OCI-LY3 (cell line): Measurements from ENCODE around the gene PAM16.

Experiments used
- H2AFZ ChIP-seq: fragments of 200-600, 300-600 bp; shearing (Covaris generic); 2 replicates; pipeline ENCODE4 v1.6.0; 2014; ENCODE audit warnings: antibody characterized with exemption, low read depth, low read length
- H3K27ac ChIP-seq: fragments of 200-600, 300-600 bp; sonication (generic); 2 replicates; pipeline ENCODE4 v1.5.1; 2014; ENCODE audit warnings: mild to moderate bottlenecking, low read length, moderate library complexity, mixed read lengths
- H3K27me3 ChIP-seq: fragments of 200-600, 300-600 bp; sonication (generic); 2 replicates; pipeline ENCODE4 v1.6.1; 2014; ENCODE audit warnings: low read depth, low read length, mixed read lengths
- H3K36me3 ChIP-seq: fragments of 200-600, 300-600 bp; sonication (generic); replicated peaks from 2 replicates; pipeline ENCODE3; 2014; ENCODE audit warnings: low read depth, low read length, mixed read lengths
- H3K4me1 ChIP-seq: fragments of 300-600, 200-600 bp; sonication (generic); 2 replicates; pipeline ENCODE4 v1.6.1; 2014; ENCODE audit warnings: low read length, mixed read lengths
- H3K4me2 ChIP-seq: fragments of 200-600, 300-600 bp; sonication (generic); 2 replicates; pipeline ENCODE4 v1.6.1; 2014; ENCODE audit warnings: low read length, mixed read lengths
- H3K4me3 ChIP-seq: fragments of 300-600, 200-600 bp; sonication (generic); 2 replicates; pipeline ENCODE4 v1.5.1; 2014; ENCODE audit warnings: antibody characterized with exemption, mild to moderate bottlenecking, low read length, moderate library complexity
- H3K79me2 ChIP-seq: fragments of 300-600, 200-600 bp; shearing (Covaris generic); 2 replicates; pipeline ENCODE4 v1.6.1; 2014; ENCODE audit warnings: mild to moderate bottlenecking, low read length, mixed read lengths
- H3K9ac ChIP-seq: fragments of 300-600, 200-600 bp; shearing (Covaris generic); 2 replicates; pipeline ENCODE4 v1.6.0; 2014; ENCODE audit warnings: mild to moderate bottlenecking, low read length, moderate library complexity
- H3K9me3 ChIP-seq: fragments of 200-600, 300-600 bp; shearing (Covaris generic); 2 replicates; pipeline ENCODE4 v1.6.1; 2014; ENCODE audit warnings: low read length, mixed read lengths; ENCODE audit not compliant: insufficient read depth
- H4K20me1 ChIP-seq: fragments of 200-600, 300-600 bp; sonication (generic); 2 replicates; pipeline ENCODE4 v1.6.1; 2016; ENCODE audit warnings: low read length, mixed read lengths; ENCODE audit not compliant: insufficient read depth
- EZH2phosphoT487 ChIP-seq: fragments of 200-600 bp; shearing (Covaris generic); IDR thresholded peaks from 2 replicates; pipeline ENCODE4 v1.6.1; 2018; ENCODE audit warnings: antibody characterized with exemption, mixed run types, low read depth
- TF ChIP-seq, protein P1 (sequence below): fragments of 200-600, 300-600 bp; sonication (generic); IDR thresholded peaks from 2 replicates; pipeline ENCODE4 v1.5.1; 2014; ENCODE audit warnings: antibody characterized with exemption, low read length, low read depth

Gene PAM16

DNA sequence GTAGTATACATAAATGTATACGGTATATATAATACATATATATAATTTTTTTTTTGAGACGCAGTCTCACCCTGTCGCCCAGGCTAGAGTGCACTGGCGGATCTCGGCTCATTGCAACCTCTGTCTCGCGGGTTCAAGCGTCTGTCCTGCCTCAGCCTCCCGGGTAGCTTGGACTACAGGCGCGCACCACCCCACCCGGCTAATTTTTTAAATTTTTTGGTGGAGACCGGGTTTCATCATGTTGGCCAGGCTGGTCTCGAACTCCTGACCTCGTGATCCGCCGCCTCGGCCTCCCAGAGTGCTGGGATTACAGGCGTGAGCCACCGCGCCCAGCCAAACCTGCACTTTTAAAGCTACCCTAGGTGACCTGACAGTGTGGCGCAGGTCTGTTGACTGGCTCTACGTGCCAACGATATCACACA, 745 bp downstream of the PAM16 start:
- Histone ChIP-seq H3K27ac (peak overlapping the region; percentile 11), H2AFZ (no peak overlapping the region), H3K4me1 (peaks cover 9% of the 10 kb centered on the region), H3K27me3 (no peaks in the 10 kb centered on the region), H3K79me2 (peaks cover 58% of the 10 kb centered on the region), H4K20me1 (peaks cover 23% of the 10 kb centered on the region), H3K9me3 (no peaks in the 10 kb centered on the region), H3K9ac (peak overlapping the region; percentile 89), H3K4me3 (peak overlapping the region; percentile 97), H3K36me3 (no peaks in the 10 kb centered on the region), H3K4me2 (peak overlapping the region; percentile 70)
- TF ChIP-seq, protein P1, sequence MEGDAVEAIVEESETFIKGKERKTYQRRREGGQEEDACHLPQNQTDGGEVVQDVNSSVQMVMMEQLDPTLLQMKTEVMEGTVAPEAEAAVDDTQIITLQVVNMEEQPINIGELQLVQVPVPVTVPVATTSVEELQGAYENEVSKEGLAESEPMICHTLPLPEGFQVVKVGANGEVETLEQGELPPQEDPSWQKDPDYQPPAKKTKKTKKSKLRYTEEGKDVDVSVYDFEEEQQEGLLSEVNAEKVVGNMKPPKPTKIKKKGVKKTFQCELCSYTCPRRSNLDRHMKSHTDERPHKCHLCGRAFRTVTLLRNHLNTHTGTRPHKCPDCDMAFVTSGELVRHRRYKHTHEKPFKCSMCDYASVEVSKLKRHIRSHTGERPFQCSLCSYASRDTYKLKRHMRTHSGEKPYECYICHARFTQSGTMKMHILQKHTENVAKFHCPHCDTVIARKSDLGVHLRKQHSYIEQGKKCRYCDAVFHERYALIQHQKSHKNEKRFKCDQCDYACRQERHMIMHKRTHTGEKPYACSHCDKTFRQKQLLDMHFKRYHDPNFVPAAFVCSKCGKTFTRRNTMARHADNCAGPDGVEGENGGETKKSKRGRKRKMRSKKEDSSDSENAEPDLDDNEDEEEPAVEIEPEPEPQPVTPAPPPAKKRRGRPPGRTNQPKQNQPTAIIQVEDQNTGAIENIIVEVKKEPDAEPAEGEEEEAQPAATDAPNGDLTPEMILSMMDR: no peak
- TF ChIP-seq EZH2phosphoT487: no peak

DNA sequence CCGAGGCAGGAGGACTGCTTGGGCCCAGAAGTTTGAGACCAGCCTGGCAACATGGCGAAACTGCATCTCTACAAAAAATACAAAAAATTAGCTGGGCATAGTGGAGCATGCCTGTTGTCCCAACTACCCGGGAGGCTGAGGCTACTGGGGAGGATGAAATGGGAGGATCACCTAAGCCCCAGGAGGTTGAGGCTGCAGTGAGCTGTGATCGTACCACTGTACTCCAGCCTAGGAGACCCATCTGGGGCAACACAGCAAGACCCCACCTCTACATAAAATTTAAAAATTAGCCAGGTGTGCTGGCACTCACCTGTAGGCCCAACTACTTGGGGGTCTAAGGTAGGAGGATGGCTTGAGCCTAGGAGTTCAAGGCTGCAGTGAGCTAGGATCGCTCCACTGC, 1.8 kb downstream of the PAM16 start:
- H3K27ac ChIP-seq: no peak overlapping the region
- H3K36me3 ChIP-seq: no peaks in the 10 kb centered on the region
- H3K9me3 ChIP-seq: no peaks in the 10 kb centered on the region
- TF ChIP-seq, protein P1: no peak
- no peak for TF ChIP-seq EZH2phosphoT487
- H4K20me1 ChIP-seq: peaks cover 26% of the 10 kb centered on the region
- H3K4me3 ChIP-seq: no peak overlapping the region; the same call in 1 of the 2 replicates
- no peak overlapping the region for H3K9ac ChIP-seq
- H3K79me2 ChIP-seq: peaks cover 67% of the 10 kb centered on the region
- no peaks in the 10 kb centered on the region for H3K27me3 ChIP-seq
- H3K4me2 ChIP-seq: no peak overlapping the region
- H3K4me1 ChIP-seq: peaks cover 9% of the 10 kb centered on the region
- no peak overlapping the region for H2AFZ ChIP-seq

DNA sequence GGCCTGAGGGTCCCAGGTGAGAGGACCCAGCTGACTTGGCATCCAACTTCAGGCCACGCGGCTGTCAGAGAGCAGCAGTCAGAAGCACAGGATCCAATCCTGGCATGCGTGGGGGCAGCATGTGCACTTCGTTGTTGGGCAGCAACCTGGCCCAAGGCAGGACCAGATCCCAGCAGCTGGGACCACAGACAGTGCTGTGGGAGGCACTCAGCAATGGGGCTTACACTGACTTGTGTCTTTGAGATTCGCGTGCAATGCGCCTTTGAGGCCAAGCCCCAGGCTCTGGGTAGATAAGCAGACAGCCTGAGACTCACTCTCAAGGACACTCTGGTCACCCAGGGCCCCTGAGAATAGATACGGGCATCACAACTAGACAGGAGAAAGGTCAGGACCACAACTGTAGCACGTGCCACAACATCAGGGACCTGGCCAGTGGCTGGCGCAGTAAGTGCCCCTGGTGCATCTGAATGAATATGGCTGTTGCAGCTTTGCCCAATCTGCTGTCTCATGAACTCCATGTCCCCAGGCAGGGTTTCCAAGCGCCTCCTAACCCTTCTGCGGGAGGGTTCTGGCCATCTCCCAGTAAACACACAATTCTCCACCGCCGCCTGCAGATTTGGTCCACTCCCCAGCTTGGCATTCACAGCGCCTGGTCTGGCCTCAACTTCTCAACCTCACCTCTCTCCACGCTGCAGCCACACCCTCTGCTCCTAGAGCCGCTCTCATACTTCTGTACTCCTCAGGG, 3.2 kb downstream of the PAM16 start:
- Histone ChIP-seq H3K4me1 (peaks cover 9% of the 10 kb centered on the region), H4K20me1 (peaks cover 26% of the 10 kb centered on the region), H2AFZ (no peak overlapping the region), H3K27me3 (no peaks in the 10 kb centered on the region), H3K9me3 (no peaks in the 10 kb centered on the region), H3K36me3 (no peaks in the 10 kb centered on the region), H3K4me3 (no peak overlapping the region), H3K9ac (no peak overlapping the region), H3K79me2 (peaks cover 80% of the 10 kb centered on the region), H3K4me2 (no peak overlapping the region), H3K27ac (no peak overlapping the region)
- TF ChIP-seq EZH2phosphoT487: no peak
- TF ChIP-seq, protein P1: no peak

DNA sequence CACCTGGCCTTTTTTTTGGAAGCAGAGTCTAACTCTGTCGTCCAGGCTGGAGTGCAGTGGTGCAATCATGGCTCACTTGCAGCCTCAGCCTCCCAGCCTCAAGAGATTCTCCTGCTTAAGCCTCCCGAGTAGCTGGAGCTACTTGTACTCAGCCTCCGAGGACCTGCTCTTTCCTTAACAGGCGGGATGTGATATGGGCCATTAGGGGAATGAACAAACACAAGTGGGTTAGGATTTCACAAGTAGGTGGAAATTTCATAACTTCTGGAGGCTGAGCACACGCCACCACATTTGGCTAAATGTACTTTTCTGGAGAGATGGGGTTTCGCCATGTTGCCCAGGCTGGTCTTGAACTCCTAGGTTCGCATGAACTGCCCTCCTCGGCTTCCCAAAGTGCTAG, 4.1 kb downstream of the PAM16 start:
- H3K9me3 ChIP-seq: no peaks in the 10 kb centered on the region
- peaks cover 26% of the 10 kb centered on the region for H4K20me1 ChIP-seq
- H3K27ac ChIP-seq: no peak overlapping the region
- no peaks in the 10 kb centered on the region for H3K36me3 ChIP-seq
- H3K4me2 ChIP-seq: no peak overlapping the region
- no peaks in the 10 kb centered on the region for H3K27me3 ChIP-seq
- no peak overlapping the region for H3K4me3 ChIP-seq
- peaks cover 85% of the 10 kb centered on the region for H3K79me2 ChIP-seq
- no peak overlapping the region for H3K9ac ChIP-seq
- TF ChIP-seq, protein P1: no peak
- no peak for TF ChIP-seq EZH2phosphoT487
- peaks cover 9% of the 10 kb centered on the region for H3K4me1 ChIP-seq
- no peak overlapping the region for H2AFZ ChIP-seq
